Liver (tissue), 9 donors: ENCODE measurements around the gene ACP1. TPM values are rescaled to one million over a fixed set of nuclear protein-coding genes. Genes with fewer than 3 reads are reported as not detected.

Experiments used
- DNase-seq: peaks from one replicate; pipeline ENCODE4 v3.0.0-alpha.2; 2017; ENCODE audit warnings: low spot score
- H3K27ac ChIP-seq, 2 donors: one replicate each; pipeline ENCODE4 v1.7.0; 2013; ENCODE audit warnings: inconsistent platforms in 2 of 2, low read length in 2 of 2, control low read depth in 1 of 2, low read depth in 1 of 2, mild to moderate bottlenecking in 1 of 2
- H3K27me3 ChIP-seq, 4 donors: one replicate each; pipeline versions ENCODE4 v1.6.1 to v1.7.0; 2013; ENCODE audit warnings: low read length in 3 of 4, inconsistent platforms in 1 of 4, mild to moderate bottlenecking in 1 of 4, moderate library complexity in 1 of 4; ENCODE audit not compliant: control insufficient read depth in 4 of 4, insufficient read depth in 4 of 4
- H3K36me3 ChIP-seq, 4 donors: one replicate each; pipeline versions ENCODE4 v1.6.1 to v1.7.0; 2013; ENCODE audit warnings: low read length in 3 of 4, mild to moderate bottlenecking in 3 of 4, low read depth in 1 of 4, moderate library complexity in 1 of 4; ENCODE audit not compliant: control insufficient read depth in 4 of 4, insufficient read depth in 3 of 4
- H3K4me1 ChIP-seq, 4 donors: one replicate each; pipeline versions ENCODE4 v1.6.1 to v1.7.0; 2013; ENCODE audit warnings: low read length in 3 of 4, mild to moderate bottlenecking in 3 of 4, moderate library complexity in 1 of 4; ENCODE audit not compliant: control insufficient read depth in 4 of 4, insufficient read depth in 4 of 4
- H3K4me3 ChIP-seq, 3 donors: one replicate each; pipeline versions ENCODE4 v1.6.1 to v1.7.0; 2013; ENCODE audit warnings: low read length in 3 of 3, control low read depth in 1 of 3, low read depth in 1 of 3, mild to moderate bottlenecking in 1 of 3
- H3K9ac ChIP-seq, 2 donors: one replicate each; pipeline ENCODE4 v1.7.0; 2013; ENCODE audit warnings: low read length in 2 of 2, mild to moderate bottlenecking in 2 of 2, moderate library complexity in 2 of 2, control low read depth in 1 of 2, low read depth in 1 of 2
- H3K9me3 ChIP-seq, 4 donors: one replicate each; pipeline versions ENCODE4 v1.6.1 to v1.7.0; 2013; ENCODE audit warnings: low read length in 3 of 4; ENCODE audit not compliant: control insufficient read depth in 4 of 4
- EGR1 ChIP-seq, 2 donors: IDR thresholded peaks; 2 replicates each; pipeline ENCODE4 v1.6.1; 2016 to 2018; ENCODE audit warnings: antibody characterized with exemption in 2 of 2, low read depth in 2 of 2
- FOXA1 ChIP-seq: IDR thresholded peaks from 2 replicates; pipeline ENCODE4 v1.6.1; 2016; ENCODE audit warnings: antibody characterized with exemption
- FOXA2 ChIP-seq: IDR thresholded peaks from 2 replicates; pipeline ENCODE4 v1.6.1; 2016; ENCODE audit warnings: antibody characterized with exemption
- GABPA ChIP-seq, 2 donors: IDR thresholded peaks in 1 of 2; conservative IDR thresholded peaks in 1 of 2; 2 replicates each; pipeline ENCODE4 v1.6.1; 2016; ENCODE audit warnings: antibody characterized with exemption in 2 of 2, mild to moderate bottlenecking in 1 of 2, moderate library complexity in 1 of 2
- HNF4A ChIP-seq, 2 donors: conservative IDR thresholded peaks; 2 replicates each; pipeline ENCODE4 v1.6.1; 2016; ENCODE audit warnings: antibody characterized with exemption in 2 of 2, mild to moderate bottlenecking in 2 of 2
- HNF4G ChIP-seq: IDR thresholded peaks from 2 replicates; pipeline ENCODE4 v1.6.1; 2016; ENCODE audit warnings: antibody characterized with exemption
- JUND ChIP-seq, 2 donors: IDR thresholded peaks; 2 replicates each; pipeline ENCODE4 v1.6.1; 2016; ENCODE audit warnings: antibody characterized with exemption in 2 of 2
- NR2F2 ChIP-seq: IDR thresholded peaks from 2 replicates; pipeline ENCODE4 v1.6.1; 2016; ENCODE audit warnings: antibody characterized with exemption
- RAD21 ChIP-seq, 2 donors: IDR thresholded peaks; 2 replicates each; pipeline ENCODE4 v1.6.1; 2016; ENCODE audit warnings: antibody characterized with exemption in 2 of 2, mild to moderate bottlenecking in 2 of 2
- RXRA ChIP-seq, 2 donors: IDR thresholded peaks; 2 replicates each; pipeline ENCODE4 v1.6.1; 2017 to 2018; ENCODE audit warnings: antibody characterized with exemption in 2 of 2, mild to moderate bottlenecking in 1 of 2
- SP1 ChIP-seq: IDR thresholded peaks from 2 replicates; pipeline ENCODE4 v1.6.1; 2018; ENCODE audit warnings: antibody characterized with exemption, mild to moderate bottlenecking
- TAF1 ChIP-seq: conservative IDR thresholded peaks from 2 replicates; pipeline ENCODE4 v1.6.1; 2016; ENCODE audit warnings: antibody characterized with exemption, mild to moderate bottlenecking
- YY1 ChIP-seq: IDR thresholded peaks from 2 replicates; pipeline ENCODE4 v1.6.1; 2016; ENCODE audit warnings: antibody characterized with exemption, mild to moderate bottlenecking
- WGBS: extraction: QIAGEN DNeasy Blood & Tissue Kit; methylation state at CpG from one replicate; pipeline ENCODE4 v1.1.7; 2013; 5-methylcytosine and 5-hydroxymethylcytosine counted together
- polyA plus RNA-seq, 2 donors: library from polyadenylated mRNA; stranded (reverse) in 1 of 2; unstranded in 1 of 2; fragments of 200-250 nt in 1 of 2; fragments of >200 nt in 1 of 2; fragmentation: Nextera tagmentation in 1 of 2; extraction: Ambion mirVana in 1 of 2; gene quantifications; one replicate each; pipeline versions ENCODE4 v1.2.1 to v1.2.3, GENCODE V29; 2013 to 2015
- total RNA-seq, 2 donors: library from RNA; depleted of rRNA; stranded (reverse); fragments of >200 nt; gene quantifications; one replicate each; pipeline ENCODE4 v1.2.3, GENCODE V29; 2014
- TF ChIP-seq, protein P1 (sequence below): IDR thresholded peaks from 2 replicates; pipeline ENCODE4 v1.6.1; 2016; ENCODE audit warnings: antibody characterized with exemption
- TF ChIP-seq, protein P2 (sequence below): fragments of 150-350 bp; IDR thresholded peaks from 2 replicates; pipeline ENCODE4 v1.5.1; 2017; ENCODE audit warnings: improper control_type of control experiment, low read depth, low read length; ENCODE audit not compliant: missing input control
- TF ChIP-seq, protein P3 (sequence below): IDR thresholded peaks from 2 replicates; pipeline ENCODE4 v1.6.1; 2016; ENCODE audit warnings: antibody characterized with exemption
- TF ChIP-seq, protein P4 (sequence below): IDR thresholded peaks from 2 replicates; pipeline ENCODE4 v1.6.1; 2016; ENCODE audit warnings: antibody characterized with exemption, mild to moderate bottlenecking
- TF ChIP-seq, protein P5 (sequence below): IDR thresholded peaks from 2 replicates; pipeline ENCODE4 v1.6.1; 2016; ENCODE audit warnings: antibody characterized with exemption
- donor health status: healthy.
- donor health status: healthy.
- donor health status: healthy.
- donor health status: healthy.
- donor health status: healthy.

ACP1 gene
- total and polyA plus RNA-seq, 4 donors: 59.9 to 115 (median 75.7) TPM

DNA sequence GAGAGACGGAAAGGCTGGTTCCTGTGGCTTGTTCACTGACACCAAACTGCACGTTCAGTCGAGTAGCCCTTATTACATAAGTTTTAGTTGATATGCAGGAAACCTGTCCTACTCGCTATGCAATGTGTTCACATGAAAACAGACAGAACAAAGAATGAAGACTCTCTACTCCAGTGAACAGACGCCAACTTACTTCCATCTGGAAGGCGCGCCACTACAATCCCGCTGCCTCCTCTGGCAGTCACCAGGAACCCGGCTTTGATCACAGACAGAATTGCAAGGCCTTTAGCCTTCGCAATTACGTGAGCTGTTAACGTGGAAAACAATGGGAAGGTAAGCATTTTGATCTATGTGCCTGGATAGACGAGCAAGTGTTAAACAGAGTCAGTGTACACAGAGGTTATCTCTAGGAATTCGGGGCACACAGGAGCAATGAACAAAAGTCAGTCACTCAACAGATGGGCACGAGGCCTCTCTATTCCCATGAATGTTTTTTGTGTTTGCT lies 15.2 kb upstream of the ACP1 start:
- Histone ChIP-seq H3K27ac (no peak overlapping the region), H3K4me1 (no peaks in the 10 kb centered on the region), H3K9ac (no peak overlapping the region), H3K36me3 (peaks cover 0 to 3% (median under 1%) of the 10 kb centered on the region in 4 donors), H3K27me3 (no peaks in the 10 kb centered on the region), H3K4me3 (no peak overlapping the region), H3K9me3 (no peaks in the 10 kb centered on the region)
- no peak for DNase-seq
- no peak for TF ChIP-seq FOXA2
- TF ChIP-seq, protein P1, sequence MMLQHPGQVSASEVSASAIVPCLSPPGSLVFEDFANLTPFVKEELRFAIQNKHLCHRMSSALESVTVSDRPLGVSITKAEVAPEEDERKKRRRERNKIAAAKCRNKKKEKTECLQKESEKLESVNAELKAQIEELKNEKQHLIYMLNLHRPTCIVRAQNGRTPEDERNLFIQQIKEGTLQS: no peak
- no peak for TF ChIP-seq EGR1 (IDR thresholded peaks at IDR 0.05; ENCODE audit: low read depth in 2 of 2)
- TF ChIP-seq HNF4G: no peak
- TF ChIP-seq, protein P2, sequence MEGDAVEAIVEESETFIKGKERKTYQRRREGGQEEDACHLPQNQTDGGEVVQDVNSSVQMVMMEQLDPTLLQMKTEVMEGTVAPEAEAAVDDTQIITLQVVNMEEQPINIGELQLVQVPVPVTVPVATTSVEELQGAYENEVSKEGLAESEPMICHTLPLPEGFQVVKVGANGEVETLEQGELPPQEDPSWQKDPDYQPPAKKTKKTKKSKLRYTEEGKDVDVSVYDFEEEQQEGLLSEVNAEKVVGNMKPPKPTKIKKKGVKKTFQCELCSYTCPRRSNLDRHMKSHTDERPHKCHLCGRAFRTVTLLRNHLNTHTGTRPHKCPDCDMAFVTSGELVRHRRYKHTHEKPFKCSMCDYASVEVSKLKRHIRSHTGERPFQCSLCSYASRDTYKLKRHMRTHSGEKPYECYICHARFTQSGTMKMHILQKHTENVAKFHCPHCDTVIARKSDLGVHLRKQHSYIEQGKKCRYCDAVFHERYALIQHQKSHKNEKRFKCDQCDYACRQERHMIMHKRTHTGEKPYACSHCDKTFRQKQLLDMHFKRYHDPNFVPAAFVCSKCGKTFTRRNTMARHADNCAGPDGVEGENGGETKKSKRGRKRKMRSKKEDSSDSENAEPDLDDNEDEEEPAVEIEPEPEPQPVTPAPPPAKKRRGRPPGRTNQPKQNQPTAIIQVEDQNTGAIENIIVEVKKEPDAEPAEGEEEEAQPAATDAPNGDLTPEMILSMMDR: no peak
- TF ChIP-seq, protein P3, sequence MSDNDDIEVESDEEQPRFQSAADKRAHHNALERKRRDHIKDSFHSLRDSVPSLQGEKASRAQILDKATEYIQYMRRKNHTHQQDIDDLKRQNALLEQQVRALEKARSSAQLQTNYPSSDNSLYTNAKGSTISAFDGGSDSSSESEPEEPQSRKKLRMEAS: no peak
- no peak for TF ChIP-seq NR2F2
- TF ChIP-seq, protein P4, sequence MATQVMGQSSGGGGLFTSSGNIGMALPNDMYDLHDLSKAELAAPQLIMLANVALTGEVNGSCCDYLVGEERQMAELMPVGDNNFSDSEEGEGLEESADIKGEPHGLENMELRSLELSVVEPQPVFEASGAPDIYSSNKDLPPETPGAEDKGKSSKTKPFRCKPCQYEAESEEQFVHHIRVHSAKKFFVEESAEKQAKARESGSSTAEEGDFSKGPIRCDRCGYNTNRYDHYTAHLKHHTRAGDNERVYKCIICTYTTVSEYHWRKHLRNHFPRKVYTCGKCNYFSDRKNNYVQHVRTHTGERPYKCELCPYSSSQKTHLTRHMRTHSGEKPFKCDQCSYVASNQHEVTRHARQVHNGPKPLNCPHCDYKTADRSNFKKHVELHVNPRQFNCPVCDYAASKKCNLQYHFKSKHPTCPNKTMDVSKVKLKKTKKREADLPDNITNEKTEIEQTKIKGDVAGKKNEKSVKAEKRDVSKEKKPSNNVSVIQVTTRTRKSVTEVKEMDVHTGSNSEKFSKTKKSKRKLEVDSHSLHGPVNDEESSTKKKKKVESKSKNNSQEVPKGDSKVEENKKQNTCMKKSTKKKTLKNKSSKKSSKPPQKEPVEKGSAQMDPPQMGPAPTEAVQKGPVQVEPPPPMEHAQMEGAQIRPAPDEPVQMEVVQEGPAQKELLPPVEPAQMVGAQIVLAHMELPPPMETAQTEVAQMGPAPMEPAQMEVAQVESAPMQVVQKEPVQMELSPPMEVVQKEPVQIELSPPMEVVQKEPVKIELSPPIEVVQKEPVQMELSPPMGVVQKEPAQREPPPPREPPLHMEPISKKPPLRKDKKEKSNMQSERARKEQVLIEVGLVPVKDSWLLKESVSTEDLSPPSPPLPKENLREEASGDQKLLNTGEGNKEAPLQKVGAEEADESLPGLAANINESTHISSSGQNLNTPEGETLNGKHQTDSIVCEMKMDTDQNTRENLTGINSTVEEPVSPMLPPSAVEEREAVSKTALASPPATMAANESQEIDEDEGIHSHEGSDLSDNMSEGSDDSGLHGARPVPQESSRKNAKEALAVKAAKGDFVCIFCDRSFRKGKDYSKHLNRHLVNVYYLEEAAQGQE: no peak
- no peak for TF ChIP-seq RXRA (IDR thresholded peaks at IDR 0.05)
- TF ChIP-seq SP1: no peak
- no peak for TF ChIP-seq GABPA (IDR thresholded peaks at IDR 0.05 in 1 of 2, conservative IDR thresholded peaks at IDR 0.05 in 1 of 2)
- TF ChIP-seq RAD21 (IDR thresholded peaks at IDR 0.05): no peak
- no peak for TF ChIP-seq FOXA1
- TF ChIP-seq JUND (IDR thresholded peaks at IDR 0.05): no peak
- TF ChIP-seq HNF4A (conservative IDR thresholded peaks at IDR 0.05): no peak
- no peak for TF ChIP-seq YY1
- no peak for TF ChIP-seq TAF1
- TF ChIP-seq, protein P5, sequence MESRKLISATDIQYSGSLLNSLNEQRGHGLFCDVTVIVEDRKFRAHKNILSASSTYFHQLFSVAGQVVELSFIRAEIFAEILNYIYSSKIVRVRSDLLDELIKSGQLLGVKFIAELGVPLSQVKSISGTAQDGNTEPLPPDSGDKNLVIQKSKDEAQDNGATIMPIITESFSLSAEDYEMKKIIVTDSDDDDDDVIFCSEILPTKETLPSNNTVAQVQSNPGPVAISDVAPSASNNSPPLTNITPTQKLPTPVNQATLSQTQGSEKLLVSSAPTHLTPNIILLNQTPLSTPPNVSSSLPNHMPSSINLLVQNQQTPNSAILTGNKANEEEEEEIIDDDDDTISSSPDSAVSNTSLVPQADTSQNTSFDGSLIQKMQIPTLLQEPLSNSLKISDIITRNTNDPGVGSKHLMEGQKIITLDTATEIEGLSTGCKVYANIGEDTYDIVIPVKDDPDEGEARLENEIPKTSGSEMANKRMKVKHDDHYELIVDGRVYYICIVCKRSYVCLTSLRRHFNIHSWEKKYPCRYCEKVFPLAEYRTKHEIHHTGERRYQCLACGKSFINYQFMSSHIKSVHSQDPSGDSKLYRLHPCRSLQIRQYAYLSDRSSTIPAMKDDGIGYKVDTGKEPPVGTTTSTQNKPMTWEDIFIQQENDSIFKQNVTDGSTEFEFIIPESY: no peak
- 94% methylated on average over 15 of the region's 15 CpGs for WGBS
